ENCODE results near the gene GLYR1.

DNA sequence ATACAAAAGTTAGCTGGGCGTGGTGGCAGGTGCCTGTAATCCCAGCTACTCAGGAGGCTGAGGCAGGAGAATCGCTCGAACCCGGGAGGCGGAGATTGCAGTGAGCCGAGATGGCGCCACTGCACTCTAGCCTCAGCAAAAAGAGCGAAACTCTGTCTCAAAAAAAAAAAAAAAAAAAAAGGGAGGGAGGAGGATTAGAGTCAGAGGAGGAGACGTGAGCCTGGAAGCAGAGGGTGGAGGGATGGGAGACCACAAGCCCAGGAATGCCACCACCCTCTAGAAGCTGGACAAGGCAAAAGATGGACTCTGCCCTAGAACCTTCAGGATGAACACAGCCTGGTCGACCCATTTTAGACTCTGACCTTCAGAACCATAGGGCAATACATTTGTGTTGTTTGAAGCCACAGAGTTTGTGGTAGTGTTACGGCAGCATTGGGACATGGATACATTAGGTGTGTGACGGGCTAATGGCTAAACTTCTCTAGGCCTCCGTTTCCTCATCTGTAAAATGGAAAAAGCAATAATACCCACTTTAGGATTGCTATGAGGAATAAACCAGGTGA, 54.1 kb downstream of the GLYR1 start:
- TF ChIP-seq, protein P1, sequence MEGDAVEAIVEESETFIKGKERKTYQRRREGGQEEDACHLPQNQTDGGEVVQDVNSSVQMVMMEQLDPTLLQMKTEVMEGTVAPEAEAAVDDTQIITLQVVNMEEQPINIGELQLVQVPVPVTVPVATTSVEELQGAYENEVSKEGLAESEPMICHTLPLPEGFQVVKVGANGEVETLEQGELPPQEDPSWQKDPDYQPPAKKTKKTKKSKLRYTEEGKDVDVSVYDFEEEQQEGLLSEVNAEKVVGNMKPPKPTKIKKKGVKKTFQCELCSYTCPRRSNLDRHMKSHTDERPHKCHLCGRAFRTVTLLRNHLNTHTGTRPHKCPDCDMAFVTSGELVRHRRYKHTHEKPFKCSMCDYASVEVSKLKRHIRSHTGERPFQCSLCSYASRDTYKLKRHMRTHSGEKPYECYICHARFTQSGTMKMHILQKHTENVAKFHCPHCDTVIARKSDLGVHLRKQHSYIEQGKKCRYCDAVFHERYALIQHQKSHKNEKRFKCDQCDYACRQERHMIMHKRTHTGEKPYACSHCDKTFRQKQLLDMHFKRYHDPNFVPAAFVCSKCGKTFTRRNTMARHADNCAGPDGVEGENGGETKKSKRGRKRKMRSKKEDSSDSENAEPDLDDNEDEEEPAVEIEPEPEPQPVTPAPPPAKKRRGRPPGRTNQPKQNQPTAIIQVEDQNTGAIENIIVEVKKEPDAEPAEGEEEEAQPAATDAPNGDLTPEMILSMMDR (conservative IDR thresholded peaks at IDR 0.05; ENCODE audit: low read depth, low read length), result no peak
- no peak for TF ChIP-seq EZH2 (IDR thresholded peaks at IDR 0.05; ENCODE audit: low read length, unreplicated experiment)

Measured in PC-3 (cell line).